ENCODE data around the gene MTMR1.

- TF ChIP-seq CTCF (IDR thresholded peaks at IDR 0.05; ENCODE audit: insufficient read depth, low read length, poor library complexity, severe bottlenecking): no peak
- TF ChIP-seq EZH2phosphoT487 (conservative IDR thresholded peaks at IDR 0.05; ENCODE audit: low read length): no peak
Measured at GRCh38 chrX:150763303-150763797, 70.2 kb downstream of the MTMR1 start.
